NB4 (cell line): ENCODE measurements around the gene IL22RA1.

ENCODE experiments used
- DNase-seq: peaks from one replicate; pipeline ENCODE4 v3.0.0; 2010; ENCODE audit warnings: low read depth
- H3K4me3 ChIP-seq: one replicate; pipeline ENCODE4 v1.5.1; 2011; ENCODE audit warnings: mild to moderate bottlenecking, low read depth, low read length, moderate library complexity
- MYC ChIP-seq: IDR thresholded peaks from 2 replicates; pipeline ENCODE4 v1.6.1; 2011; ENCODE audit warnings: low read depth, low read length
- POLR2A ChIP-seq: IDR thresholded peaks from 2 replicates; pipeline ENCODE4 v1.6.1; 2011; ENCODE audit warnings: mild to moderate bottlenecking; ENCODE audit not compliant: insufficient read length; ENCODE audit errors: extremely low read depth
- TF ChIP-seq, protein P1 (sequence below): IDR thresholded peaks from 2 replicates; pipeline ENCODE4 v1.6.1; 2011; ENCODE audit warnings: low read depth, low read length
- TF ChIP-seq, protein P2 (sequence below): IDR thresholded peaks from one replicate; pipeline ENCODE4 v1.5.1; 2012; ENCODE audit warnings: low read depth, low read length

The IL22RA1 gene

DNA sequence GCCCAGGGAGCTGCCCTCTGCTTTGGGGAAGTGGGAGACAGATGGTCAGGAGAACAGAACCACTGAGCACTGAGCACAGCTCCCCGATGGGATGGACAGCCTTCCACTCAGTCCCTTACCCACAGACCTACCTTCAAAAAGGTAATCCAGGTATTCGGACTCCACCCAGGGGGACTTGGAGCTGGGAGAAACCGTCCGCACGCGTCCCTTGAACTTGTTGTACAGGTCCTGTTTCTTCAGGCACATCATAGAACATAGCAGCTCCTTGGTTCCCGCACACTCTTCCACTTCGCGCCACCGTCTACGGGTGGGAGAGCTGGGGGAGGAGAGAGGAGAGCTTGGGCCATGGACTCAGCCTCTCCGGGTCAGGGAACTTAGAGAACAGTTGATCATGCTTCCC lies 26.3 kb upstream of the IL22RA1 start:
- H3K4me3 ChIP-seq, result no peak overlapping the region
- DNase-seq, result no peak
- TF ChIP-seq POLR2A (no peak), MYC (no peak)
- TF ChIP-seq, protein P1, sequence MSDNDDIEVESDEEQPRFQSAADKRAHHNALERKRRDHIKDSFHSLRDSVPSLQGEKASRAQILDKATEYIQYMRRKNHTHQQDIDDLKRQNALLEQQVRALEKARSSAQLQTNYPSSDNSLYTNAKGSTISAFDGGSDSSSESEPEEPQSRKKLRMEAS, result no peak
- TF ChIP-seq, protein P2, sequence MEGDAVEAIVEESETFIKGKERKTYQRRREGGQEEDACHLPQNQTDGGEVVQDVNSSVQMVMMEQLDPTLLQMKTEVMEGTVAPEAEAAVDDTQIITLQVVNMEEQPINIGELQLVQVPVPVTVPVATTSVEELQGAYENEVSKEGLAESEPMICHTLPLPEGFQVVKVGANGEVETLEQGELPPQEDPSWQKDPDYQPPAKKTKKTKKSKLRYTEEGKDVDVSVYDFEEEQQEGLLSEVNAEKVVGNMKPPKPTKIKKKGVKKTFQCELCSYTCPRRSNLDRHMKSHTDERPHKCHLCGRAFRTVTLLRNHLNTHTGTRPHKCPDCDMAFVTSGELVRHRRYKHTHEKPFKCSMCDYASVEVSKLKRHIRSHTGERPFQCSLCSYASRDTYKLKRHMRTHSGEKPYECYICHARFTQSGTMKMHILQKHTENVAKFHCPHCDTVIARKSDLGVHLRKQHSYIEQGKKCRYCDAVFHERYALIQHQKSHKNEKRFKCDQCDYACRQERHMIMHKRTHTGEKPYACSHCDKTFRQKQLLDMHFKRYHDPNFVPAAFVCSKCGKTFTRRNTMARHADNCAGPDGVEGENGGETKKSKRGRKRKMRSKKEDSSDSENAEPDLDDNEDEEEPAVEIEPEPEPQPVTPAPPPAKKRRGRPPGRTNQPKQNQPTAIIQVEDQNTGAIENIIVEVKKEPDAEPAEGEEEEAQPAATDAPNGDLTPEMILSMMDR, result no peak

DNA sequence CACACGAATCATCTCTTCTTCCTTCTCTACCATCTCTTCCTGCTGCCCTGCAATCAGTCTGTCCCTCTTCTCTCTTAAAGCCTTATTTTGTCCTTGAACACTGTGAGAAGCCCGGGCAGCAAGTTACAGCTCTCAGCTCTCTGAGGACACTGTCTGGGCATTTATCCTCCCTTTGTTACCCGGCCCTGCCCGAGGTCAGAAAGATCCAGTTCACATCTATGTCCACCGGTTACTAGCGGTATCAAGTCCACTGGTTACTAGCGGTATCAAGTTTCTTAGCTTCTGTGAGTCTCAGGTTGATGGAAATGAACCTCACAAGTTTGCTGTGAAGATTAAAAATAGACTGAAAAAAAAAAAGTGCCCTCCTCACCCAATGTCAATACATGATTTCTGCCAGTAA lies 25.3 kb upstream of the IL22RA1 start:
- TF ChIP-seq, protein P2, result no peak
- TF ChIP-seq POLR2A (no peak), MYC (no peak)
- TF ChIP-seq, protein P1, result no peak
- H3K4me3 ChIP-seq, result no peak overlapping the region
- no peak for DNase-seq

DNA sequence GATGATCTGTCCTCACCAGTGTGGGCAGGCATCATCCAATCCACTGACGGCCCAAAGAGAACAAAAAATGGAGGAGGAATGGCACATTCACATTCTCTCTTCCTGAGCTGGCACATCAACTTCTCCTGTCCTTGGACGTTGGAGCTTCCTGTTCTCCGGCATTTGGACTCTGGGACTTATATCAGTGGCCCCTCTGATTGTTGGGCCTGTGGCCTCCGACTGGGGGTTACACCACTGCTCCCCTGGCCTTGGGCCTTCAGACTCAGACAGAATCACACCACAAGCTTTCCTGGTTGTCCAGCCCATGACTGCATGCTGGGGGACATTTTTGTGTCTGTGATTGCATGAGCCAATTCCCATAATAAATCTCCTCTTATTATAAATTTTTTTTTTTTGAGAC lies 24.1 kb upstream of the IL22RA1 start:
- no peak for DNase-seq
- no peak overlapping the region for H3K4me3 ChIP-seq
- no peak for TF ChIP-seq POLR2A
- TF ChIP-seq, protein P2, result no peak
- TF ChIP-seq, protein P1, result no peak
- TF ChIP-seq MYC, result no peak

- no peak overlapping the region for H3K4me3 ChIP-seq
- no peak for TF ChIP-seq POLR2A
- TF ChIP-seq, protein P2, result no peak
- TF ChIP-seq, protein P1, result no peak
- TF ChIP-seq MYC, result no peak
- no peak for DNase-seq
These were observed 22.6 kb upstream of the IL22RA1 start for GRCh38 chr1:24165500-24165899.

DNA sequence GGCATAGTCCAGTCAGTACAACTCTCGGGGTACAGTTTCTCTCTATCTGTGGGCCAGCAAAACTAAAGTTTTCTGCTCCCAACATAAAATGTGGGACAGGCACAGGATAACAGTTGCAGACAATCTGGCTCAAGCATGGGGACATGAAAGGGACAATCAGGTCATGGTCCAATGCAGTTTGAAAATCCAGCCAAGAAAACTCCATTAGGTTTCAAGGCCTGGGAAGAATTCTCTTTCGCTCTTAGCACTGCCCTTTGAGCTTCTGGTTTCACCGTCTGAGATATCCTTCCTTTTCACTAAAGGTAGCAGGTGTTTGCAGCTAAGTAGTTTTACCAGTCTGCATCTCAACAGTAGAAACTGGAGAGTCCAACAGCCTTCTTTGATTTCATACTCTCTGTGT lies 21.1 kb upstream of the IL22RA1 start:
- no peak for DNase-seq
- no peak overlapping the region for H3K4me3 ChIP-seq
- TF ChIP-seq POLR2A (no peak), MYC (no peak)
- TF ChIP-seq, protein P2, result no peak
- TF ChIP-seq, protein P1, result no peak

- TF ChIP-seq, protein P2, result no peak
- no peak for TF ChIP-seq POLR2A
- TF ChIP-seq, protein P1, result no peak
- no peak overlapping the region for H3K4me3 ChIP-seq
- DNase-seq, result peak; percentile 14
These were observed 19.3 kb upstream of the IL22RA1 start for GRCh38 chr1:24162201-24162600.
